Renal pelvis (tissue), 12 donors: ENCODE measurements around the gene PCDHB12. TPM values are rescaled to one million over a fixed set of nuclear protein-coding genes. Genes with fewer than 3 reads are reported as not detected.
"Not testable (repeated sequence)": the region's sequence is repeated elsewhere in the genome, so short reads cannot be mapped to it uniquely, and the experiment has no call there.

Source experiments
- DNase-seq: peaks from one replicate; pipeline ENCODE4 v3.0.0-alpha.2; 2013
- long read RNA-seq, 16 experiments: transcript quantifications; one replicate each; lab custom pipeline, GENCODE V29; 2026
- polyA plus RNA-seq, 3 donors: library from polyadenylated mRNA; unstranded; fragments of 120-200 nt; gene quantifications; one replicate each; pipeline ENCODE4 v1.2.1, GENCODE V29; 2013; ENCODE audit not compliant: insufficient read length in 3 of 3

Gene PCDHB12
- polyA plus RNA-seq = 1 to 10 TPM; 3.6 to 4.6 (median 4.5) TPM
- long read RNA-seq, donor 1, transcript PCDHB12-201 (1 exons, 3,853 nt) = major isoform, 5 of 5 reads
- long read RNA-seq, donor 1, partial matches to known transcripts = 0 of 5 reads
- long read RNA-seq, donor 1, other reads (novel, unspliced or antisense) = 0 of 5 reads
- long read RNA-seq, donor 2, transcript PCDHB12-201 (1 exons, 3,853 nt) = major isoform, 5 of 6 reads
- long read RNA-seq, donor 2, partial matches to known transcripts = 0 of 6 reads
- long read RNA-seq, donor 2, other reads (novel, unspliced or antisense) = 0 of 6 reads
- long read RNA-seq, donor 3, transcript PCDHB12-201 (1 exons, 3,853 nt) = major isoform, 7 of 7 reads
- long read RNA-seq, donor 3, partial matches to known transcripts = 0 of 7 reads
- long read RNA-seq, donor 3, other reads (novel, unspliced or antisense) = 0 of 7 reads
- long read RNA-seq, donor 4, partial matches to known transcripts = 0 of 2 reads
- long read RNA-seq, donor 4, other reads (novel, unspliced or antisense) = 0 of 2 reads
- long read RNA-seq, donor 5 = 0 reads
- long read RNA-seq, donor 6, transcript PCDHB12-201 (1 exons, 3,853 nt) = major isoform, 6 of 6 reads
- long read RNA-seq, donor 6, partial matches to known transcripts = 0 of 6 reads
- long read RNA-seq, donor 6, other reads (novel, unspliced or antisense) = 0 of 6 reads
- long read RNA-seq, donor 7, transcript PCDHB12-201 (1 exons, 3,853 nt) = major isoform, 5 of 6 reads
- long read RNA-seq, donor 7, partial matches to known transcripts = 0 of 6 reads
- long read RNA-seq, donor 7, other reads (novel, unspliced or antisense) = 0 of 6 reads
- long read RNA-seq, donor 8, partial matches to known transcripts = 0 of 1 reads
- long read RNA-seq, donor 8, other reads (novel, unspliced or antisense) = 0 of 1 reads
- long read RNA-seq, donor 9, transcript PCDHB12-201 (1 exons, 3,853 nt) = major isoform, 10 of 10 reads
- long read RNA-seq, donor 9, partial matches to known transcripts = 0 of 10 reads
- long read RNA-seq, donor 9, other reads (novel, unspliced or antisense) = 0 of 10 reads
- long read RNA-seq, donor 10, transcript PCDHB12-201 (1 exons, 3,853 nt) = major isoform, 11 of 11 reads
- long read RNA-seq, donor 10, partial matches to known transcripts = 0 of 11 reads
- long read RNA-seq, donor 10, other reads (novel, unspliced or antisense) = 0 of 11 reads
- long read RNA-seq, donor 11, partial matches to known transcripts = 0 of 3 reads
- long read RNA-seq, donor 11, other reads (novel, unspliced or antisense) = 0 of 3 reads
- long read RNA-seq, donor 12, transcript PCDHB12-201 (1 exons, 3,853 nt) = major isoform, 8 of 9 reads
- long read RNA-seq, donor 12, partial matches to known transcripts = 0 of 9 reads
- long read RNA-seq, donor 12, other reads (novel, unspliced or antisense) = 0 of 9 reads
- long read RNA-seq, donor 13, partial matches to known transcripts = 0 of 4 reads
- long read RNA-seq, donor 13, other reads (novel, unspliced or antisense) = 0 of 4 reads
- long read RNA-seq, donor 14, transcript PCDHB12-201 (1 exons, 3,853 nt) = major isoform, 11 of 11 reads
- long read RNA-seq, donor 14, partial matches to known transcripts = 0 of 11 reads
- long read RNA-seq, donor 14, other reads (novel, unspliced or antisense) = 0 of 11 reads
- long read RNA-seq, donor 15, partial matches to known transcripts = 0 of 2 reads
- long read RNA-seq, donor 15, other reads (novel, unspliced or antisense) = 0 of 2 reads
- long read RNA-seq, donor 16, partial matches to known transcripts = 0 of 3 reads
- long read RNA-seq, donor 16, other reads (novel, unspliced or antisense) = 0 of 3 reads

- DNase-seq = peak; percentile 21
Observed at GRCh38 chr5:141208478-141208877, at the start of gene PCDHB12. Gene PCDHB12 (plus strand): TSS chr5:141208719. CDS start chr5:141208908, 189 bp downstream.

DNA sequence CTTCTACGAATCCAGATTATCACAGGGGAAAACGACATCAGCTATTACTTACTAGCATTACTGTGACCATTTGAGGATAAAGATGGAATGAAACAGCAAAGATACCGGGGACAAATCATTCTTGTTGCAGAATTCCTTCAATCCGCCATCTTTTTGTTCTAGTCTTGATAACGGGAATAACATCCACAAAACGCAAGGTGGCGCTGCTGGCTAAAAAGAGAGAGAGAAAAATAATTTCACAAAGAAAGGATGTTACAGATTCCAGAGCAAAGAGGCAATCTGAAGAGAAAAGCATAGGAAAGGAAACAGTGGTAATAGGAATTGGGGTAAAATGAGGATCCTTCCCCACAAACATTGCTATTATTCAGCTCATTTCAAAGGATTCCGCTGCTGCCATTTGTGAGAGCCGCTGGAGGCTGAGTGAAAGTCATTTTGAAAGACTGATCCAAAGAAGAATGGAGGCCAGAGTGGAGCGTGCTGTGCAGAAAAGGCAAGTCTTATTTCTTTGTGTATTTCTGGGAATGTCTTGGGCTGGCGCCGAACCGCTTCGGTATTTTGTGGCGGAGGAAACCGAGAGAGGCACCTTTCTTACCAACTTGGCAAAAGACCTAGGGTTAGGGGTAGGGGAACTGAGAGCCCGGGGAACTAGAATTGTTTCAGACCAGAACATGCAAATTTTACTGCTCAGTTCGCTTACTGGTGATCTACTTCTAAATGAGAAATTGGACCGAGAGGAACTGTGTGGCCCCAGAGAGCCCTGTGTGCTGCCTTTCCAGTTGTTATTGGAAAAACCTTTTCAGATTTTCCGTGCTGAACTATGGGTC lies 35.9 kb upstream of the PCDHB12 start, which contains the start of gene PCDHB7:
Gene PCDHB7, plus strand, starts transcription at position 264 of the 824 bp plus-strand sequence. Its CDS starts 192 bp downstream, at position 456.
- peak; percentile 33 for DNase-seq

DNA sequence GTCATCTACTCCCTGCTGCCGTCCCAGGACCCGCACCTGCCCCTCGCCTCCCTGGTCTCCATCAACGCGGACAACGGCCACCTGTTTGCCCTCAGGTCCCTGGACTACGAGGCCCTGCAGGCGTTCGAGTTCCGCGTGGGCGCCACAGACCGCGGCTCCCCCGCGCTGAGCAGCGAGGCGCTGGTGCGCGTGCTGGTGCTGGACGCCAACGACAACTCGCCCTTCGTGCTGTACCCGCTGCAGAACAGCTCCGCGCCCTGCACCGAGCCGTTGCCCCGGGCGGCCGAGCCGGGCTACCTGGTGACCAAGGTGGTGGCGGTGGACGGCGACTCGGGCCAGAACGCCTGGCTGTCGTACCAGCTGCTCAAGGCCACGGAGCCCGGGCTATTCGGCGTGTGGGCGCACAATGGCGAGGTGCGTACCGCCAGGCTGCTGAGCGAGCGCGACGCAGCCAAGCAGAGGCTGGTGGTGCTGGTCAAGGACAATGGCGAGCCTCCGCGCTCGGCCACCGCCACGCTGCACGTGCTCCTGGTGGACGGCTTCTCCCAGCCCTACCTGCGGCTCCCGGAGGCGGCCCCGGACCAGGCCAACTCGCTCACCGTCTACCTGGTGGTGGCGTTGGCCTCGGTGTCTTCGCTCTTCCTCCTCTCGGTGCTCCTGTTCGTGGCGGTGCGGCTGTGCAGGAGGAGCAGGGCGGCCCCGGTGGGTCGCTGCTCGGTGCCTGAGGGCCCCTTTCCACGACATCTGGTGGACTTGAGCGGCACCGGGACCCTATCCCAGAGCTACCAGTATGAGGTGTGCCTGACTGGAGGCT lies 34.0 kb upstream of the PCDHB12 start:
- not testable (repeated sequence) for DNase-seq

DNA sequence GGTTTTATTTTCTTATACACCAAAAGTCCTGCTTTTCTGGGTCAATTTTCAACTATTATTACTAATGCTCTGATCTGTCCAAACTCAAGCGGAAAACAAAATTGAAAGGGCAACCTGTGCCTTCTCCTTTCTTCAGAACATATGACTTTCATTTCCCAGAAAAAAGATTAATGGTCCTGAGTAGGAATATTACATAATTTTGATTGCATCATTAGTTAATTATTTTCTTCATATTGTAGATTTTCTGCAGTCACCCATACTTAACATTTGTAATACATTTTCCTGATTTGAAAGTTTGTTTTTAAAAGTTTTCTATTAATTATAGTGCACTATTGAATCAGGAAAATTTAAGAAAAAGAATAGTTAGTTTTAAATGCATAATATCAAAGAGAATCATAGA lies 32.6 kb upstream of the PCDHB12 start:
- DNase-seq = no peak

DNA sequence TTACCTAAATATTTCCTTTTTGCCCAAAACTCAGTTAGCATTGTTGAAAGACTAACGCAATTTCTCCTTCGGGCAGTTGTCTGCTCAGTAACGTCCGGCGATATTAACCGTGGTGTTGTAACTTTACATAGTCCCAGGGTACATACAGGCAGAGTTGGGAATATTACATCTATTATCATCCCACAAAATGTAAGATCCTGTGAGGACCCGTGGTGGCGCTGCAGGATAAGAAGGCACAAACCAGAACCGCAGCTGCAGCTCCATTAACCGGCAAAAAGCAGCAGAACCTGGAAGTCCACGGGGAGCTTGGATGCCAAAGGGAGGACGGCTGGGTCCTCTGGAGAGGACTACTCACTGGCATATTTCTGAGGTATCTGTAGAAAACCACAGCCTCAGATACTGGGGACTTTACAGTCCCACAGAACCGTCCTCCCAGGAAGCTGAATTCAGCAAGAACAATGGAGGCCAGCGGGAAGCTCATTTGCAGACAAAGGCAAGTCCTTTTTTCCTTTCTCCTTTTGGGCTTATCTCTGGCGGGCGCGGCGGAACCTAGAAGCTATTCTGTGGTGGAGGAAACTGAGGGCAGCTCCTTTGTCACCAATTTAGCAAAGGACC lies 30.8 kb upstream of the PCDHB12 start, which contains the start of gene PCDHB8:
Gene PCDHB8, plus strand, starts transcription at position 214 of the 615 bp plus-strand sequence. Its CDS starts 245 bp downstream, at position 459.
- DNase-seq = not testable (repeated sequence)

GRCh38 chr5:141179371-141179770 lies 29.1 kb upstream of the PCDHB12 start:
- DNase-seq = not testable (repeated sequence)

DNA sequence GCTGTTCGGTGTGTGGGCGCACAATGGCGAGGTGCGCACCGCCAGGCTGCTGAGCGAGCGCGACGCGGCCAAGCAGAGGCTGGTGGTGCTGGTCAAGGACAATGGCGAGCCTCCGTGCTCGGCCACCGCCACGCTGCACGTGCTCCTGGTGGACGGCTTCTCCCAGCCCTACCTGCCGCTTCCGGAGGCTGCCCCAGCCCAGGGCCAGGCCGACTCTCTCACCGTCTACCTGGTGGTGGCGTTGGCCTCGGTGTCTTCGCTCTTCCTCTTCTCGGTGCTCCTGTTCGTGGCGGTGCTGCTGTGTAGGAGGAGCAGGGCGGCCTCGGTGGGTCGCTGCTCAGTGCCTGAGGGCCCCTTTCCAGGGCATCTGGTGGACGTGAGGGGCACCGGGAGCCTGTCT lies 28.6 kb upstream of the PCDHB12 start:
- not testable (repeated sequence) for DNase-seq

GRCh38 chr5:141180313-141180712 lies 28.2 kb upstream of the PCDHB12 start:
- no peak for DNase-seq

- peak; percentile 52 for DNase-seq
Observed at GRCh38 chr5:141182248-141182647, 26.3 kb upstream of the PCDHB12 start, which contains the start of gene PCDHB16. Gene PCDHB16 (plus strand): TSS chr5:141182387. CDS start chr5:141182560, 173 bp downstream.

- not testable (repeated sequence) for DNase-seq
Observed at GRCh38 chr5:141184117-141184855, 24.2 kb upstream of the PCDHB12 start.

DNA sequence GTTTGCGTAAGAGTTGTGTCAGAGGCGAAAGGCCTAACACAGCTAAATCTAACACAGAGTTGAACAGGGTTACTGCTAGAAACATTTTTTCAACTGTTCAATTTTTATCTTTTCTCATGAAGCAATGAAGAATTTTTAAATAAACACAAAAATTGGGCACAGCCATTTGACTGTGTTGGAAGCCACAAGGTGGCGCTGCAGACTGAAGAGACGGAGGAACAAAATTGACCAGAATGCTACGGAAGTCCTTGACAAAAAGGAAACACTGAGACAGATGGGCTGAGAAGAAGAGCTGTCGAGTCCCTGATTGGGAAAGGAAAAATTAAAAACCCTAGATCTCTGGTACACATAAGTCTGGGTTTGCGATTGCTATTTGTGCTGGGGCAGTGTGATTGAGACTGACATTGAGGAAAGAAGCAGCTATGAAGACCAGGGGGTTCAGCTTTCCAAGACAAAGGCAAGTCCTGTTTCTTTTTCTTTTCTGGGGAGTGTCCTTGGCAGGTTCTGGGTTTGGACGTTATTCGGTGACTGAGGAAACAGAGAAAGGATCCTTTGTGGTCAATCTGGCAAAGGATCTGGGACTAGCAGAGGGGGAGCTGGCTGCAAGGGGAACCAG lies 21.5 kb upstream of the PCDHB12 start, which contains the start of gene PCDHB9:
Gene PCDHB9, plus strand, starts transcription at position 265 of the 616 bp plus-strand sequence. Its CDS starts 158 bp downstream, at position 423.
- no peak for DNase-seq

GRCh38 chr5:141188682-141189081 lies 19.8 kb upstream of the PCDHB12 start:
- not testable (repeated sequence) for DNase-seq

- DNase-seq = not testable (repeated sequence)
Observed at GRCh38 chr5:141189131-141189530, 19.4 kb upstream of the PCDHB12 start.

DNA sequence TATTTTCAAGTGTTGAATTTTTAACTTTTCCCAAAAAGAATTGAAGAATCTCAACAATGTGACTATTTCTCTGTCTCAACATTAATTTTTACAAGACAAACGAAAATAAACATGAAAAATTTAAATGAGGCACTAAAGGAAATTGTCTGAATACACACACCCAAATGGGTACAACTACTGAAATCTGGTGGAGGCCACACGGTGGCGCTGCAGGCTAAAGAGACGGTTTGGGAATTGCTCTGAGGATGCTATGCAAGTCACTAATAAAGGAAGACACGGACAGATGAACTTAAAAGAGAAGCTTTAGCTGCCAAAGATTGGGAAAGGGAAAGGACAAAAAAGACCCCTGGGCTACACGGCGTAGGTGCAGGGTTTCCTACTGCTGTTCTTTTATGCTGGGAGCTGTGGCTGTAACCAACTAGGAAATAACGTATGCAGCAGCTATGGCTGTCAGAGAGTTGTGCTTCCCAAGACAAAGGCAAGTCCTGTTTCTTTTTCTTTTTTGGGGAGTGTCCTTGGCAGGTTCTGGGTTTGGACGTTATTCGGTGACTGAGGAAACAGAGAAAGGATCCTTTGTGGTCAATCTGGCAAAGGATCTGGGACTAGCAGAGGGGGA lies 16.3 kb upstream of the PCDHB12 start, which contains the start of gene PCDHB10:
Gene PCDHB10, plus strand, starts transcription at position 244 of the 616 bp plus-strand sequence. Its CDS starts 200 bp downstream, at position 444.
- DNase-seq = no peak

- not testable (repeated sequence) for DNase-seq
Observed at GRCh38 chr5:141194332-141194731, 14.2 kb upstream of the PCDHB12 start.

- no peak for DNase-seq
Observed at GRCh38 chr5:141196363-141196762, 12.2 kb upstream of the PCDHB12 start.
